T1000 (cell line): ENCODE measurements around the gene MYL12A.

Experiments used
- DNase-seq: peaks from one replicate; lab custom pipeline; 2025; ENCODE audit warnings: mixed read lengths; lab: John Stamatoyannopoulos, UW

MYL12A gene

DNA sequence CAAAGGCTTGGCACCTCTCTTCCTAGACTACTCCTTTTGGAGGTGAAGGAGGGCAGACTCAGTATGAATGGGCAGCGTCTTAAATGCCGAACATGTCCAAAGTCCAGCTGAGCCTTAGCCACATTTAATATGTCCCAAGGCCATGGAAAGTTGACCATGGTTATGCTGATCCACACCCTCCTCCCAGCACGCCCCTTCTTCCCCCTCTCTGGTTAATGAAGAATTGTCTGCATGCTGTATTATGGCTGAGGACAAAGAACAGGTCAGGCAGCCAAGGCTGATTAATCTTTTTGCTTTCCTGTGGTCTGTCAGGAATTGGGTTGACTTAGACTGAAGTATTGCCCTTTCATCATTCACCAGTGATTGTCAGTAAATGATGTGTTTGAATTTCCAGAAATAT lies 22.0 kb upstream of the MYL12A start:
- DNase-seq, result no peak

DNA sequence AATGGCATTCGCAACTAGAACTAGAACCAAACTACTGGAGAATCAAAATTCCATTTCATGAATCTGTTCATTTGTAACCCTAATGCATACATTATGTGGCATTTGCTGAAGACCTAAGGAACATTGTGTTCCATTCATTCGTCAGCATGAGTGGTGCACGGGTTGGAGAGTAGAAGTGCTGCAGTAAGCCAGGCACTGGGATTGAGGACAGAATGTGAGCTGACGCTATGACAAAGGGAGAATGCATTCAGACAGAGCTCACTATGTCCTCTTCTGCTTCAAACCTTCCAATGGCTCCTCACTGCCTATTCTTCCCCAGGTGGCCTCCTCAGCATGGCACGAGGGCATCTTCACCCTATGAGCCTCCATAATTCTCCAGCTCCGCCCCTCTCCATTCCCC lies 21.6 kb upstream of the MYL12A start:
- no peak for DNase-seq

DNA sequence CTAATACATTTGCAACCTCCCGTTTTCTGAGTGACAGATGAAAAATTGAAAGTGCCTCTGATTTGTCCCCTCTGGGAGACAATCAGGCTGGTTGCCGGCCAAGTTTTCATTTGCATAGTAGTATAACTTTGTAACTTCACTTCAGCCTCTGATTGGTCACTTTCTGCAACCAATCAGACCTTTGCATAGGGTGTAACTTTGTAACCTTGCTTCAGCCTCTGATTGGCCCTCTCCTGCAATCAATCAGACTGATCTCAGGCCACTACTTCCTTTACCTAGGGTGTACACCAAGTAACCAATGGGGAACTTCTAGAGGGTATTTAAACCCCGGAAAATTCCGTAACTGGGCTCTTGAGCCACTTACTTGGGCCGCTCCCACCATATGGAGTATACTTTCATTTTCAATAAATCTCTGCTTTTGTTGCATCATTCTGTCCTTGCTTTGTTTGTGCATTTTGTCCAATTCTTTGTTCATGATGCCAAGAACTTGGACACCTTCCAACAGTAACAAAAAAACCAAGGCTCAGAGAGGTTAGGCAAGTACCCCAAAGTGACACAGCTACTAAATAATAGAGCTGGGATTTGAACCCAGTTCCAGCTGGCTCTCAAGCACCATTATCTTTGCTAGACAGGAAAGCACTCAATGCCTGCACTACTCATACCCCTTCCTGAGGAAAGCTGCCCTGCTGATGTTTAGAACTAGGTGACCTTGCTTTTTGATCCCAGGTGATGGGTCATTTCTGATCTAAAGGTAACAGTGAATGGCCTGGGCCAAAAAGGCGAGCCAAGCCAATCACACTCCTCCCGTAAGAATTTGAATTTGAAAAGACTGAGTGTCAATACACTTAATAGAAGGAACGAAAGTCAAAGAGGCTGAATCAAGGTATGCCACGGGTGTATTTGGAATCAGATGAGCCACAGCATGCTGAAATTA lies 16.9 kb upstream of the MYL12A start:
- DNase-seq, result no peak

DNA sequence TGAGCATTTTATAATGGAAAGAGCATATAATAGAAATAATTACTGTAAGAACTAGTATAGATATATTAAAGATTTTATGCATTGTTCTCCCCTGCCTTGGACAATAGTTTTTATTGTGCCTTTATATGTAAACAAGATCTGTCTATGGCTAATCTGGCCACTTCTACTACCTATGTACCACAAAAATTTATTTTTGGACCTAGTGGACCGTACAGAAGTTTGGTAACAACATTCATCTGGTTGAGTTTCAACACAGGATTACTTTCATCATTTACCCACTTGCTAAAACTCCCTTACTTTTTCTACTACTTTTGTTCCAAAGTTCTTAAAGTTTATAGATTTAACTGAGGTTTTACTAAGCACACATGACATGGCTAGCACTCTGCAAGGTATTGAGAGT lies 14.6 kb upstream of the MYL12A start:
- no peak for DNase-seq

DNA sequence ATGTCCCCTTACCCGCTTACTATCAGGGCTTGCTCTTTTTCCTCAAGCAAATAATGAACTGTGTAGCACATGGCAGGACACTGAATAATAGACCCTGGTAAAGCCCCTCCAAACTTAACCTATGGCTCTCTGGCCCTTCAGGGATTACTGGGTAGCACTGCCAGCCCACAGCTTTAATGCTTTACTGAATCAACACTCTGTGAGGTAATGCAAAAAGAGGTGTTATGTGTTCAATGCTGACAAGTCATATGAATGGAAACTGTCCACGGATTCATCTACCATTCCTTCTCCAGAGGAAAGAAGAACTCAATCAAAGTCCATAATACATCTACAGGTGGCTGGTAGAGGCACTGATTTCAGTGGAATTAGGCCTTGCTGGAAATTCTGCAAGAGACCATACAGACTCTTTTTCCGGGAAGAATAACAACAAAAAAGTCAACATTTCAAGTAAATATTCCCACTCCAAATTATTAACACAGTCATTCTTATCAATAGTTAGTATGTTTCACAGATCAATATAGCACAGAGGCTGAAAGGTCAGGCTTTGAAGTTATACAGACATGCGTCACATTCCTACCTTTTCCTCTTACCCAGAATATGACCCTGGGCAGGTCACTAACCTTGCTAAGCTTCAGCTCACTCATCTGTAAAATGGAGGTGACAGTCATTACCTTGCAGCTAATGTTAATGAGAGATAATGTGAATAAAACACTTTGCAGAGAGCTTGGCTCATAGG lies 14.0 kb upstream of the MYL12A start:
- DNase-seq, result no peak

DNA sequence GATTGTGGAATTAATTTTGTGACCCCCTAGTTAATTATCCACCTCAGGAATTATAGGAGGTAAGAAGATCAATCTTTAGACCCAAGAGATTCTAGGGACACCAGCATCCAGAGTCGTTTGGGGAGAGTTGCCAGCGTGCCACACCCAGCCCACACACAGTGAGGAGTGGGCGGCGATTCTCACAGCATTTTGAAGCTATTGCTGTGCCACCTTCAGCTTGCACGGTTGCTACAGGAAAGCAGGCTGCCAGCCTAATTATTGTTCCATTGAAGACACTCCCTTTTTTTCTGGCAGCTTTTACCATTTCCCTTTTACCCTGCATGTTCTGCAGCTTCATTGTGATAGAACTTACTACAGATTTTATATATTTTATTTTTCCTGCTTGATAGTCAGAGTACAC lies 13.1 kb upstream of the MYL12A start:
- no peak for DNase-seq

DNA sequence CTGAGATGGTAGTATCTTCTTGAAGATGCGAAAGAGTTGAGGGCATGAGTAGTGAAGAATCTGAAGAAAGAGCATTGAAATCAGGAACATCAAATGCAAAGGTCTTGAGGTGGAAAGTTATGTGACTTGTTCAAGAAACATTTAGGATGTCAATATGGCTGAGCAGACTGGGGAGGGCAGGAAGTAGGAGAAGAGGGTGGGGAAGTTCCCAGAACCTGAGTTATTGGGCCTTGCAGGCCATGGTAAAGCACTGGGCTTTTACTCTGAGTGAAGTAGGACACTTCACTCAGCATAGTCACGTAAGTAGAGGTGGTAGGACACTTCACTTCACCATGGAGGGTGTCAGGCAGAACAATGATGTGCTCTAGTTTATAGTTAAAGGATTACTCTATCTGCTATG lies 11.8 kb upstream of the MYL12A start:
- no peak for DNase-seq

DNA sequence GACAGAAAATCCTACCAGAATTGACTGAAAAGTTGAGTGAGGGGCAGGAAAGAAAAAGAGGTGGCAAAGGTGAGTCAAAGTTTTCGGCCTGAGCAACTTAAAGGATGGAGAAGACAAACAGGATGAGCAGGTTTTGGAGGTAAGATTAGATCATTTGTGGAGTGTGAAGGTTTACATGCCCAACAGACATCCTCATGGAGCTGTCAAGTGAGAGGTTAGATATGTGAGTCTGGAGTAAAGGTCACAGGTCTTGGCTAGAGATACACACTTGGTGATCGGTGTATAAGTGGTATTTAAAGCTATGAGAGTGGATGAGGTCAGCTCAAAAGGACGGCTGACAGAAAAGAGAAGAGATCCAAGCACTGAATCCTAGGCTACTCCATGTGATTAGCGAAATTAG lies 11.1 kb upstream of the MYL12A start:
- no peak for DNase-seq

DNA sequence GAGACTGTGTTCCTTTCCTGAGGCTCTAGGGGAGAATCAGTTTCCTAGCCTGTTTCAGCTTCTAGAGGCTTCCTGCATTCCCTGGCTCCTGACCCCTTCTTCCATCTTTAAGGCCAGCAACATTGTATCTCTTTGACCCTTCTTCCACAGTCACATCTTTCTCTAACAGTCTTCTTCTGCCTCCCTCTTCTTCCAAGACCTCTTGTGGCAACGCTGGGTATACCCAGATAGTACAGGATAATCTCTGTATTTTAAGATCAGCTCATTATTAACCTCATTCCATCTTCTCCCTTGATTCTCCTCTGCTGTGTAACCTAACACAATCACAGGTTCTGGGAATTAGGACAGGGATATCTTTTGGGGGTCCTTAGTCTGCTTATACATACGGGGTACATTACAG lies 8.9 kb upstream of the MYL12A start:
- no peak for DNase-seq

DNA sequence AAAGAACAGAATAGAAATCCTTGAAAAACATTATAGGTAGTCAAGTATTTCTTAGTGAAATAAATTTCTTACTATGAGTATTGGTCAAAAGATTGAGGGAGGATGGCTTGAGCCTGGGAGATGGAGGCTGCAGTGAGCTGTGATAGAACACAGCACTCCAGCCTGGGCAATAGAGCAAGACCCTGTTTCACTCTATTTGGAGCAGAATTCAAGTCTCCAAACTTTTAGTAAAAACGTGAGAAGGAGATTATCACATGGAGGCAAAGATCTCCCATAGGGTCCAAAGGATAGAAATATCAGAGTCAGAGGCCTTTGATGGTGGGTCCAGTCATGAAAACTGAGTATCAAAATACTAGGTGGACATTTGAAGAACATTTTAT lies 2.4 kb upstream of the MYL12A start:
- no peak for DNase-seq

DNA sequence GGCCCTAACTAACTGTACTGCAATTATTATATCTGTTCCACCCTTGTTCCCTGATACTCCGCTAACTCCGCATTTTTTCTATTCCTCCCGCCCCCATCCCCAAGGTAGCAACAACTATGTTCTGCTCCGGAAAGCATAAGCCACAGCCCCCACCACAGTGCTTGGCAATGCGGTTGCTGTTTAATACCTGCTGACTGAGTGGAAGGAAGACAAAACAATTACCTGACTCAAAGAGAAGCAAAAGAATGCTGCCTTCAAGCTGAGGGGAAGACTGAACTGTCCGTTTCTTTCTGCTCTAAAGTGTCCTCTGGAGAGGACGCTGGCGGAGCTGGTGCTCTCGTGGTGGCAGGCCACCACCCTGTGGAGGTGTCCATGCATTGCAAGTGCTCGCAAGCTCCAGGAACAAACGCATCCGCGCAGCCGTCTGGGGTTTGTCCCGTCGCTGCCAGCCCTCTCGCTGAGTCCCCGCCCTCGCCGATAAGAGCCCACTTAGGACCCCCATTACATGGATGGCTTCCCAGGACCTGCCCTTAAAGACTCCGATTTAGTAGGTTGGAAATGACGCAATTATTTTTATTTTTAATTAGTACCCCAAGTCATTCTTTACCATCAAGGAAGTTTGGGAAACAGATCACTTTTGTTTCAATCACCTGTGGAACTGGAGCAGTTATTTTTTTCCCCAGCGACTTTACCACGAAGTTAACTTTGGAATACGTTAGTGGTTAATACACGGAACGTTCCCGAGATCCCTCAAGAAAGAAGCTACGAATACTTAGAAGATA lies 1.6 kb upstream of the MYL12A start:
- DNase-seq, result peak; percentile 41

DNA sequence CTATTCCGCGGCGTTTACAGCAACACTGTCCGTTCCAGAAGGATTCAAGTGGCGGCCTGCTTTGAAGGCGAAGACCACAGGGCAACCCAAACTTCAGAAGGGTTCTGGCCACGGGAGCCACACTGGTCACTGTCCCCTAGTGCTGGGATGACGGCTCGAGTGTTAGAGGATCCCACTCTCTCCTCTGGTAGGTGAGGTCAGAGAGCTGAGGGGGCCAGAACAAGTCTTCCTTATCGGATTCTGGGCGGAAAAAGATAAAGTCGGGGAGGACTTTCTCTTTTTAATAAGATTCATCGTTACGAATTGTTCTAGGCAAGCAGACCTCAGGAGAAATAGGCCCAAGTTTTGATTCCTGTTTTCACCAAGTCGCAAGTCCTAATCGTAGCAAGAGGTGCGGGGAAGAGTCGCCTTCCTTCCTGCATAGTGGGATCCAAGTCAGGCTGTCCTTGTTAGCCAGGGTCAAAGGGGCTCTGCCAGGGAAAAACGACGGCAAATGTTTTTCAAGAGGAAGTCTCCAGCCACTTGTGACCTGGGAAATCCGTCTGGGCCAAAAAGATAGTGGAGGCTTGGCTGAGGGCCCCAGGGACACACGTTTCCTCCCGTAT lies 864 bp upstream of the MYL12A start:
- no peak for DNase-seq

DNA sequence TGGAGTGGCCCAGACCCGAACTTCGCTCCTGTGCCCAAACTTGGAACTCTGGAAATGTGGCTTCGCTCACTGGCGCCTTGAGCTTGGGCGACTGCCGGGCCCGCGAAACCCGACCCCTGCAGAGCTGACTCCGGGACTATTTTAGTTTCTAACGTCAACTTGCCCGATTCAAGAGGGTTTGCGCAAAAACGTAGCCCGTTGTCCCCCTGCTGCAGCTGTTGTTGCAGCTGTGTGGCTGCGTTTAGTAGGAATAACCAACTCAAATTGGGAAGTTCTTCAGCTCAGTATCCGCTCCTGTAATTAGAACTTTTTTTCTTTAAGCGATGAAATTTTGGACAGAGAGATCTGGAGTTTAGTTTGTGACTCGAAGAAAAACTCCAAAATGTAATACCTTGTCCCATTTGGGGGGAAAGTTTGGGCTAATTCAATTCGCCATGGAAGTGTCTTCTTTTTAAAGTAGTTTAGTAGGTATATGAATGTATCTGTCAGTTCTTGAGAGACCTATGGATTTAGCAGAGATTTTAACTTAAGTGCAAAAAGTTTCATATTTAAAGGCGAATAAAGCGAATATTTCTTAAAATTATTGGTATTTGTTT lies 559 bp downstream of the MYL12A start:
- no peak for DNase-seq

DNA sequence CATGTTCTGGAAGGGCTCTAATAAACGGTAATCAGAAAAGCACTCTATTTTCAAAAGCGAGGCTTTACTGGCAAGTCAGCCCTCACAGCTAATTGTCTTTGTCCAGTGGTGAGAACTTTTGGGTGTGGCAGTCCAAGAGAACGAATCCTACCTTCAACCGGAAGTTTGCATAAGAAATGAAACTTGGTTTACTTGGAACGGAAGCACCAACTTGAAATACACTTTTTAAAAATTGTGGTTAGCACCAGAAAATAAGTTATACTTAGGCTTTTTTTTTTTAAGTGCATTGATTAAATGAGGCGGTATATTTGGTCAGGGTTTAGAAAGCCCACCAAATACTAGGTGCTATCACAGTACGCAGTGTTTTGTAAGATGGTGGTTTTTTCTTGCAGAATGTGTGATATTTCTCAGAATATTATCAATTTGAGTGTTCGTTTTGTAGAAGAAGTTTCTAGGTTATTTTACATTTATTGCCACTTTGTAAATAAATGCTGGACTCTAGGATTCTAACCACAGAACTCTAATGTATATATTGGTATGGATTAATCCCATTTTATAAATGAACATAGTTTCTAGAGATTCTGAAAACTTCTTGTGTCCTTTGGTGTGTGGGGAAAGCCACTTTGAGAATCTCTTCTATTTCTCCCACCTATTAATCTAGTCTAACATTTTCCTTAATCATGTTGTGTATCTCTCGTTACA lies 1.2 kb downstream of the MYL12A start:
- DNase-seq, result no peak

DNA sequence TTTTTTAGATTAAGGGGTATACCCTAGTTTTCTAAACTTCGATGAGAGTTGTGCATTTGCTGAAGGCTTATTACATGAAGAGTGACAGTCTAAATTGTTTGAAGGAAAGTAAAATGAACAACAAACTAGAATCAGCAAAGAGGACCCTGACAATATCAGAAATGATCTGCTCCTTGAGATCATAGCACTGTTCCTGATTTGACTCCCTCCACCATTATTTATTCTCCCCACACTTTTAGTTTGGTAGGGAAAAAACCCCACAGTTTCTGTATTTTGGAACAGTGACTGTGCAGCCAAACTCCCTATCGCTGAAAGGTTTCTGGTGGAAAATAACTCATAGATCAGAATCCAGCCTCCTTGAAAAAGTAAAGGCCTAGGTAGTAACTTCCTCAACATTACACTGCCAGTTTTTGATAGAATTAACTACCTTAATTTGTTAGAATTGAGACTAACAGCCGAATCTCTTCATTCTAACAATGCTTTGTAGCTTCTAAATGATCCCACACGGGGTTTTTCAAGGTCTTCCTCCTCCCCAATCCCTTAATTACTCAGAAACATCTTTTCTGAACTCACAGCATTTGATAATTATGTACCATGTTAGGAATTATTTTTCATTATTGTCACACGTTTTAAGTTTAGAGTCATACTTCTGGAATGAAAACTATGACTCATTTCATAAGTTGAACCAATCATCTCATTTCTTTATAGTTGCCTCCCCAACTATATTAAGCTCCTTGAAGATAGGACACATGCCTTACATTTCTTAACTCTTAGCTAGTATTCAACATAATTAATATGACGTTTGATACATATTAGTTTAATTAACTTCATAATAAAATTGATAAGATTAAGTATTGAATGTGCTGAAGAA lies 2.9 kb downstream of the MYL12A start:
- DNase-seq, result no peak

DNA sequence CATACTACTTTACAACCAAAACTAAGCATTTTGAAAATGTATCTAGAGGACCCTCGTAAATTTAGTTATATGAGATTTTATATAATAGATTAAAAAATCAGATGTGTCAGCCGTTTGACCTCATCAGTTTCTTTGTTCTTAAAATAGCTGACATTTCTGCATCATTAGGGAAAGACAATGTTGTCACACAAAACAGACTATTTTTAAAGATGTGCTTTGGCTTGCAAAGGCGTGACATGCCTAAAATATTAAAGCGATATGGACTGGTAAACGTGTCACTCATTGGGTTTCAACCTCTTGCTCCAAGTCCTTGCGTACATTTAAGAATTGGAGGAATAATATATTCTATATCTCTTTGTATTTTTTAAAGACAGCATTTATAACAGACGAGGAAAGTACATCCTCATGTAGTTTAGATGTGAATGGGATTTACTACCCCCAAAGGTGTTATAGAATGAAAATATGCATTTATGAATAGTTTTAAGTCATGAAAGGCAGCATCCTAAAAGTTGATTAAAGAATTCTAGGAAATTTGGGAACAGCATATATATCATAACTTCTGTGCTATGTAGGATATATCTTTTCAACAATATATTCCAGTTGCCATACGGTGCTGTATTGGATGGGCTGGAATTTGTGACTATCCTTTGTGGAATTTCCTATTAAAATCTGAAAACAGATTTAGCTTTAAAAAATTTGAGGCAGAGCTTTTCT lies 3.8 kb downstream of the MYL12A start:
- DNase-seq, result no peak

DNA sequence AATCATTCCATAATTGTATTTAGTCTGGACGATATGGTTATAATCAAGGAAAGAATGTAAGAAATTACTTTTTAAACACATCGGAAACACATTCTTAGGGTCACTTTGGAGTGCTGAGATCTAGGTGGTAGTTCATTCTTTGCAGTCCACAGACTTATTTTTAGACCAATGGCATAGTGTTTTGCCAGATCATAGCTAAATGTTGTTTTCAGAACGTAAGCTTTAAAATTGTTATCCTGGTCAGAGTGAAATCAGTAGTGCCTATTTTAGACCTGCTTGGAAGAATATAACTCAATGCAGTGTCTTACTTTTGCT lies 4.3 kb downstream of the MYL12A start:
- DNase-seq, result no peak

DNA sequence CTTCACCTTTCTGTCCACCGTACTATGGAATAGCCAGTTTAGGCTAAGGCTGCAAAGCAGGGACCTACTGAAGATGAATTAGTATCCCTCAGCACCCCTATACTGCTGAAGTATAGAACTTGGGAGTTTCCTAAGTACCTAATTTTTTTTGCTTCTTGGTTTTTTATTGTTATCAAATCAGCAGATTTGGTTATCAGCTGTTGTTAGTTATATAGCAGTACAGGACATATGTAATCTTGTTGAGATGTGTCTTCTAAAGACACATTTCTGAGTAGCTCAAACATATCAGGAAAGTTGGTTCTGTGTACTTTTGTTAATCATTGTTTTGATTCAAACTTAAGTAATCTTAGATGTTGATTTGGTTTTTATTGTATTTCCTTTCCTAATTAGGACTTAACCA lies 5.2 kb downstream of the MYL12A start:
- no peak for DNase-seq

DNA sequence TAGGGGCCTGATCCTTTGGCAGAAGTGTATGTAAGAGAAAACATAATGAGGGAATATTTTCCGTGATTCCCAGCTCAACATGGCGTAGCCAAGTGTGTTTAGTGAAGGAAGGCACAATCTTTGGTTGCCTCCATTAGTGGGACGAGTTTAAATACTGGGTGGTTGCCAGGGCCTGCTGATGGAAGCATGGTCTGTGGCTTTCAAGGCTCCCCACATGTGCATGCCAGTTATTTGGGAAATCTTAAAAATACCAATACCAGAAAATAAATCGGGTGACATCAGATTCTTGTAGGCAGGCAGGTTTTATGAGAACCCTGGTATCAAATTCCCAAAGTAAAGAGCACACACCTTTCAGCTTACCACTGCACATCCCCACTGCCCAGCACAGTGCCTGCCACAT lies 7.1 kb downstream of the MYL12A start:
- DNase-seq, result no peak
